GM19455 (cell line): ENCODE results near the gene ITIH1.

Source experiments
- ATAC-seq: cut with Tn5 transposase; IDR thresholded peaks from one replicate; pipeline ENCODE4 v1.9.1; 2021; ENCODE audit not compliant: unreplicated experiment

The ITIH1 gene

DNA sequence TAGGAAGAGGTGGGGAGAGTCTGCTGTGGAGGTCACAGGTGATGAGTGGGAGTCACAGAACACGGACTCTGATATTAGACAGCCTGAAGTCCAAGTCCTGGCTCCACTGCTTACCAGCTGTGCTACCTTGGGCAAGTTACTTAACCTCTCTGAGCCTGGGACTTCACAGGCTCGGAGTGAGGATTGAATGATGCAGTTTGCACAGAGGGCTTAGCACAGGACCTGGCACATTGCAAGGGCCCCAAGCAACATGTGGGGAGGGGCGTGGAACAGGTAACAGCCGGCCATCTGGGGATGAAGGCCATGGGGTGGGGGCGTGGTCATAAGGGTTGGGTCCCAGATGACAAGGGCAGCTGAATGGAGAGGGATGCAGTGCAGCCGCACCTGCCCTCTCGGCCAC, 12.9 kb downstream of the ITIH1 start:
- no peak for ATAC-seq

DNA sequence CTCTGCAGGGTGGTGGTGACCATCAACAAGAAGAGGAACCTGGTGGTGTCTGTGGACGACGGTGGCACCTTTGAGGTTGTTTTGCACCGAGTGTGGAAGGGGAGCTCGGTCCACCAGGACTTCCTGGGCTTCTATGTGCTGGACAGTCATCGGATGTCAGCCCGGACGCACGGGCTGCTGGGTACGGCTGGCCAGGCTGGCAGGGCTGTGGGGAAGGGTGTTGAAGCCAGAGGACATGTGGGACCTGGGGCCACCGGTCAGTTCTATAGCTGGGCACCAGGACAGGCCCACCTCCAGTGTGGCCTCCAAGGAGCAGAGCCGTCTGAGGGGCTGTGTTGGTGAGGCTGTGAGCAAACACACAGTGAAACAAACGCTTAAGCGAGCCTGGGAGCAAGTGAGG, 13.3 kb downstream of the ITIH1 start:
- ATAC-seq: no peak

DNA sequence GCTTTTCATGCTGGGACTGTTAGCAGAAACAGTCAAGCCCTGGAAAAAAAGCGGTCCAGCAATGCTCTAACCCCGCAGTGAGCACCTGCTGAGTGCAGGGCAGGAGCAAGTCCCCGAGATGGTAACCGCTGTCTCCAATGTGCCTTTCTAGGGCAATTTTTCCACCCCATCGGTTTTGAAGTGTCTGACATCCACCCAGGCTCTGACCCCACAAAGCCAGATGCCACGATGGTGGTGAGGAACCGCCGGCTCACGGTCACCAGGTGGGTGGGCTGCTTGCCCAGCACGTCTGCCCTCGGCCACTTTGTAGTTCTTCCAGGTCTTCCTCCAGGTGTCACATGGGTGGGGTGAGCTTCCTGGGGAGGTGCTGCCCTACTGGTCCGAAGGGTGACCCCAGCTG, 14.0 kb downstream of the ITIH1 start:
- no peak for ATAC-seq

DNA sequence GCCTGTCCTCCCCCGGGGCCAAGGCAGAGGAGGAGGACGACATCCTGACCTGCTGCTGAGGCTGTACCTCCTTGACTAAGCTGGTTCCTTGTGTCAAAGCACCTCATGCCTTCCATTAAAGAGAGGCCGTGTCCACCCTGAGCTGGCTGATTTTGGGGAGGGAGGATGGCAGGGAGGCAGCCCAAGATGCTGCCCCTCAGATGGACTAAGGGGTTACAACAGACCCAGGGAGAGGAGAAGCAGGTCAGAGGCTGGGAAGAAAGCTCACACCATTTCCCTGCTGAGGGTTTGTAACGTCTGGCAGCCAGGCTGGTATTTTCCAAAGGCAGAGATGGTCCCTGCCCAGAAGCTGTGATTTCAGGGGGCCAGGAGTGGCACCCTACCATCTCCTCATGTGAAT, 14.5 kb downstream of the ITIH1 start:
- no peak for ATAC-seq

DNA sequence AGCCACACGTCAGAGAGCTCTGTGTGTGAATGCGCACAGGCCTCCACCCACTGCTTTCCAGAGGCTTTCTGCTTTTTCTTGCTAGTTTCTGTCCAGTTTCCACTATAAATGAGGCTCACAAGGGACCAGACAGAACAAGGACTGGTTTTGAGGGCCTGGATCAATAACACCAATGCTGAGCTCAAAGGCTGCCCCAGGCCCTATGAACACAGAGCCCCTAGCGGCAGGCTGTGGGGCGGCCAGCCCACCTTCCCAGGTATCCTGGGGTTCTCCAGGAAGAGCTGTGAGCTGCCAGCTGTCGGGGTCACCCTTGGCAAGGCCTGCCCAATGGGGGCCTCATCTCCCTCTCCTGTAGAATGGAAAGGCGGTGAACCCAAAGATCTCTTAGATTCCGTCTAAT, 15.0 kb downstream of the ITIH1 start:
- no peak for ATAC-seq

DNA sequence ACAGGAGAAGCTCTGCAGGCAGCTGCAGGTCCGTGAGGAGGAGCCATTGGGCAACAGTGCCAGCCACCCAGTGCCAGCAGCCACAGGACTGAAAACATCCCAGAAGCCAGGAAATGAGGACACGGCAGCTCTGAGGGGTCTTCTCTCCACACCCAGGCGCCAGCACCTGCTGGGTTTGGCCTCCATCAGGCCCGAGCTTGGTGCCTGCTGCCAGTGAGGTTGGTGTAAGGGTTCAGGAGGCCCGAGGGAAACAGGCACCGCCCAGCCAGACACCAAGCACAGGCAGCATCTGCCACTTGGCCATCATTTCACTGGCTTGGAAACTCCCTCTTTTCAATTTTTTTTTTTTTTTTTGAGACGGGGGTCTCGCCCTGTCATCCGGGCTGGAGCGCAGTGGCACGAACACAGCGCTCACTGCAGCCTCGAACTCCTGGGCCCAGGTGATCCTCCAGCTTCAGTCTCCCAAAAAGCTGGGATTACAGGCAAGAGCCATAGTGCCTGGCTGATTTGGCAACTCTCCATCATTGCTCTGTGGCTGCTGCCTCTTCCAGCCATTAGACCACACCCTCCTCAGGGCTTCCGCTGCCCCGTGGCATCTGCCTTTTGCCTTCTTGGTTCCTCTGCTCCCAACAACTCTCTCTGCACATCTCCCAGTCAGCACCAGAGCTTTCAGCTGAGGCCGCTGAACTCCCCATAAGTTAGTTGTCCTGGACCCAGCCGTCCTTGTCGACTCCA, 15.7 kb downstream of the ITIH1 start:
- ATAC-seq: no peak

DNA sequence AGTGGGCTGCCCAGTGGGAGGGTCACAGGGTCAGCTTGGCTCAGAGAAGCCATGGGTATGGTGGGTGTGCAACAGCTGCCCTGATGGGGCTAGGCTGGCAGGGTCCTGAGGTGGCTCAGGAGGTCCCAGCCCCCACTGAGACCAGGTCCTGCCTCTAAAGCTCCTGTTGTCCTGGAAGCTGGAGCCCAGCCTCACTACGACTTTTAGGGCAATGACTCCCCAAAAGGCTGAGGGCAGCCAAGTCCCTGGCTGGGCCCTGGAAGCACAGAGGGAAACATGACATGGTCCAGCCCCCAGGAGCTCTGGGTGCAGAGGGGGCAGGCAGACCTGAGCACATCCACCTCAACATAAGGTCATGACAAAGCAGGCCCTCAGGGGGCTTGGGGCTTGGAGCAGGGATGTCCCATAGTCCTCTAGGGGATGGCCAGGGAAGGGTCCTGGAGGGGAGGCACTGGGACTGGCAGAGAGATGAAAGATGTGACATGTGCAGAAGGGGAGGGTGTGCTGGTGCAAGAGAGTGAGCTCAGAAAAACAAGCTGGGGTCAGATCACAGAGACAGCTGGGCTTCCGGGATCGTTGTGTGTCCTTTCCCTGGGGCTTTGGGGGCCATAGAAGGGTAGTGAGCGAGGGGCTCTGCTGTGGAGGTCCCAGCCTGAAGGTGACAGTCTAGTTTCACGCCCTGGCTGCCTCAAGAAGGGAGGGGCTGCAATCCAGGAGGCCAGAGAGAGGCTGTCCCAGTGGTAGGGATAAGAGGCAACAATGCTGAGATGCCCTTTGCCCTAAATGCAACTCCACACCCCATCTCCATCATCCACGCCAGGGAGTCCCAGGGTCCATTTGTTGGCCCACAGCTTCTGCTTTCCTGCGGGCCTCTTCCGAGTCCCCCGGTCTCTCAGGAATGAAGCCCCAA, 16.6 kb downstream of the ITIH1 start:
- ATAC-seq: no peak

DNA sequence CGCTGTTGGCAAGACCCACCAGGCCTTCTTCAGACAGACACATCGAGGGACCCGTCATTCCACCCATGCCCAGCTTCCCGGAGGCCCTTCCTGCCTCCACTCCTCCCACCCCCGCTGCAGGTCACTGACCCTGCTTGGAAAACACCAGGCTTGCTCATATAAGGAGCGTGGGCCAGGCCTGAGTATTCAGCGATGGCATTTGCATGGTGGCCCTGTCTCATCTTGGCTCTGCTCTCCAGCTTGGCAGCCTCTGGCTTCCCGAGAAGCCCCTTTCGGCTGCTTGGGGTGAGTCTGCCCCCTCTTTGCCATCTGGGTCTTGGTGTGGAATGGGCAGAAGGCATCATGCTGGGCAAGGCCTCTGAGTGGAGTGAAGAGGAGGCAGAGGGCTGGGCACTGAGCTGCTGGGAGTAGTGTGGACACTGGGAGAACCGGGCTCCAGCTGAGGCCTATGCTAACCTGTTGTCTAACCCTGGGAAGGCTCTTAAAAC, 17.3 kb downstream of the ITIH1 start, which contains the start of gene ITIH3:
TSS of gene ITIH3 (plus strand) at position 185 of the 488 bp plus-strand sequence. CDS start at position 193, 8 bp downstream.
- ATAC-seq: no peak

DNA sequence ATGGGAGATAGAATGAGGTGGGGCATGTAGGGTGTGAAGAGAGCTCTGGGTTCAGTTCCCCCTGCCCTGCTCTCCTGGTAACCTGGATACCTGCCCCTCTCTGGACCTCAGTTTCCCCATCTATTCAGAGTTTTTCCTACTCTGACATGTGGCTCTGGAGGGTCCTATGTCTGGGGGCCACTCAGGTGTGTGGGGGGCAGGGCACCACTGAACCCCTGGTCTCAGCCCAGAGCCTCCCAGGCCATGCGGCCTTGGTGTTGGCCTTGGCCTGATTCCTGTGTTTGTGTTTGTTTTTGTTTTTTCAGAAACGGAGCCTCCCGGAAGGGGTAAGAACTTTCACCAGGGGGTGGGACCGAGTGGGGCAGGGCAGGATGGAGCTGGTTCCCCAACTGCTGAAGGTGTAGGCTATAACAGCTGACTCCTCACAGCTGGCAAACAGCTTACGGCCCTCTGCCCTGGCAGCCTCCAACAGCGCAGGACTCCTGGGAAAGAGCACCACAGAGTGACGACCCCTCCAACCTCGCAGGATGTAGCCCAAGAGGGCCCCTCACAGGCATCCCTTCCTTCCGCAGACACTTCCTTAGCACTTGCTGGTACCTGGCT, 18.0 kb downstream of the ITIH1 start:
- no peak for ATAC-seq

DNA sequence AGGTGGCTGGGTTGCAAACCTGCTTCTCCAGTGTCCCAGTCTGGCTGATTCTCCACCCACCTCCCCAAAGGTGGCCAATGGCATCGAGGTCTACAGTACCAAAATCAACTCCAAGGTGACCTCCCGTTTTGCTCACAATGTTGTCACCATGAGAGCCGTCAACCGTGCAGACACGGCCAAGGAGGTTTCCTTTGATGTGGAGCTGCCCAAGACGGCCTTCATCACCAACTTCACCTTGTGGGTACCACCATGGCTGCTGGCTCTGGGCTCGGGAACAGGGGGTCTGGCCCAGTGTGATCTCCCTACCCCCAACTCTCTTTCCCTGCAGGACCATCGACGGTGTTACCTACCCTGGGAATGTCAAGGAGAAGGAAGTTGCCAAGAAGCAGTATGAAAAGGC, 19.0 kb downstream of the ITIH1 start:
- no peak for ATAC-seq

DNA sequence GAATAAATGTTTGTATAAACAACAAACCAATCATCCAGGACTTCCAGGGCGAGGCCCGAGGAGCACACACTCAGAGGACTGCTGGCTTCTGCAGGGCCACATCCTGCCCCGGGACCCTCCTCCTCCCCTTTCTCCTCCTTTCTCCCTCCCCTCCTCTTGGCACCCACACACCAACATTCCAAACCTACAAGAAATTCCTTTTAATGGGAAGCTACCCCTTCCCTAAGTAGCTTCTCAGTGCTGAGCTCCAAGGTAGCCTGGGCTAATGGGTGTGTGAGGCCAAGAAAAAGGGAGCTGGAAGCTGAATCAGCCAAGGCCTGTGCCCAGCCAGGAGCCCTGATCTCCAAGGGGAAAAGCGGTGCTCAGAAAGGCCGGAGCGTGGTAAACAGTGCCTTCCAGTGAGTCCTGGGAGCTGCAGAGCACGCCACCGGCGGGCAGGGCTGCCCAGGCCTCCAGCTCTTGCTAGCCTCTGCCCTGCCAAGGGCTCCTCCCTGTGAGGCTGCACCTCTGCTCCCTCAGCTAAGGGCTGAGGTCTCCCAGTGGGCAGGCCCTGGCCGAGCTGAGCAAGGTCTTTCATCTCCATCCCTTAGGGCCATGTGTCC, 21.1 kb downstream of the ITIH1 start:
- no peak for ATAC-seq

DNA sequence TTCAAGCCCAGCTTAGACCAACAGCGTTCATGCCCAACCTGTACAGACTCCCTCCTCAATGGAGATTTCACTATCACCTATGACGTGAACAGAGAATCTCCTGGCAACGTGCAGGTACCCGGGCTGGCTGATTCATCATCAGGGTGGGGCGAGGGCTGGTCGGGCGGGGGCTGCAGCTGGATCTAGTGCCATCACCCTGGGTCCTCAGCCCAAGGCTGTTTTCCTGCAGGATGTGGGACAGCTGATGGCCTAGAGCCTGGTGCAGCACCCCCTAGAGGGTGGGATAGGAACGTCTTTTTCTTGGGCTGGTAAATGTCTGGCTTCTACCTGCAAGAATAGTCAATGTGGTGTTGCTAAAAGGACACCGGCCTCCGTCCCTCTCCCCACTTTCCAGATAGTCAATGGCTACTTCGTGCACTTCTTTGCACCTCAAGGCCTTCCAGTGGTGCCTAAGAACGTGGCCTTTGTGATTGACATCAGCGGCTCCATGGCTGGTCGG, 21.6 kb downstream of the ITIH1 start:
- ATAC-seq: no peak

DNA sequence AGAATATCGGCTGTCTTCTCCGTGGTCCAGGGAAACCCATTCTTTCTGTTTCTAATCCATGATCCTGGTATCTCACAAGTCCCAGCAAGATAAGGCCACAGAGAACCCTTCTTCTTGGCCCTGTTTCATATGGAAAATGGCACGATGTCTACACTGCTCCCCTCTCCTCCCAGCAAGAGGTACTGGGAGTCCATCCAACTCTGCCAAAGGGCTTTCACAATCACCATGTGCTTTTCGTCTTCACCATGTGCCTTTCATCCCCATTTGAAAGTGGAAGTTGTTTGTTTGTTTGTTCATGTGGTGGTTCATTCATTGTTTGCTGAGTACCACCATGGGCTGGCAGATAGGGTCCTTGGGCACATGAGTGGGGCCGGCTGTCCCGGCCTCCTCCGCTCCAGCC, 22.7 kb downstream of the ITIH1 start:
- ATAC-seq: no peak

DNA sequence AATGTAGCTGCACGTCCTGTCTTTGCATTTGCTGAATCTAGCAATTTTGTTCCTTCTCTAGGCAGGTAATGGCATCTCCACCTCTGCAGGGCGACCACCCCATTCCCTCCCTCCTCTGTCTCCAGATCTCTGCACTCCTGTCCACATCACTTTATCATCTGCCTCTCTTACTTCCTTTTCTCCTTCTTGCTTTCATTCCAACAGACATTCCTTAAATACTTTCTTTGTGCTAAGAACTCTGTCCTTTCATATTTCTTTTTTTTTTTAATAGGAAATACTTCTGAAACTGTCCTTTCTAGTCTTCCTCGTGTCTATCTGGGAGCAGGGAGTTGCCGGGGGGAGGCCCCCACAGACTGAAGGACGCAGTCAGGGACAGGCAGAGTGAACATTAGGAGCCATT, 24.4 kb downstream of the ITIH1 start:
- ATAC-seq: no peak

DNA sequence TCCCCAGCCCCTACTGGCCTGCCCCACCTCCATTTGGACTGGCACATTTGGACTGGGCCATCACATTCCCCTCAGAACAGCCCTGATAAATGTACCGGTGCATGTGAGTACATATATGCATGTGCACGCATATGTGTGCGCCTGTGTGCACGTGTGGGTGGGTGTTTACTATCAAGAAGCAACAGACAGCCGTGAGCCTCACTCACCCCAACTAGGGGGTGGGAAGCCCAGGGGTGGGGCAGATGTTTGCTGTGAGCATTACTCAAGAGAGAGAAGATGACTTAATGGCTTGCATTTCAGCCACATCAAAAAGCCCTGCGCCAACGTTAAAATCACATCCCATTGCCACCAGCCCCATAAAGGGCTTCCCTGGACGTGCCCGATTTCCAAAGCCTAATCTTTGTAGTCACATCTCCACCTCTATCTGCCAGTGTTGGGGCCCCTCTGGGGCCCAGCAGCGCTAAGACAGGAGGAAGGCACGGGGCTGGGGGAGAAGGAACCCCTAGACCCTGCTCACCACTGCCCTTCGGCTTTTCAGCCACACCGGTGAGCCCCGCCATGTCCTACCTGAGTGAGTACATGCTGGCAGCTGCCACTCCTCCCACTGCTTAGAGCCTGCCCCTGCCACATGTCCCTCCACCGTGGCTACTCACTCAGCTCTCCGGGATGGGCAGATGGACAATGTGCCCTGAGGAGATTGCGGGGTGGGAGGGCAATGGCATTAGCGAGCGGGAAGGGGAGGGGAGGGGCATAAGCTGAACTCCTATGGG, 28.1 kb downstream of the ITIH1 start:
- ATAC-seq: no peak

DNA sequence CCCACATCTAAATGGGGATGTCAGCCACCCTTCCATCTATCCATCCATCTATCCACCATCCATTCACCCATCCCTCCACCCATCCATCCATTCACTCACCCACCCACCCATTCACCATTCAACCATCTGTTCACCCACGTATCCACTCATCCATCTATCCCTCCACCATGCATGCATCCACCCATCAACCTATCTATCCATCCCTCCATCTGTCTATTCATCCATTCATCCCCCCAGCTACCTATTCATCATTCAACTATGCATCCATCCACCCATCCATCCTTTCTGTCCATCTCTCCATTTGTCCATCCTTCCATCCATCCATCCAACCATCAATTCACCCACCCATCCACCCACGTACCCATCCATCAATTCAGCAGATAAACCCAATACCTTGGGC, 31.8 kb downstream of the ITIH1 start:
- ATAC-seq: no peak

DNA sequence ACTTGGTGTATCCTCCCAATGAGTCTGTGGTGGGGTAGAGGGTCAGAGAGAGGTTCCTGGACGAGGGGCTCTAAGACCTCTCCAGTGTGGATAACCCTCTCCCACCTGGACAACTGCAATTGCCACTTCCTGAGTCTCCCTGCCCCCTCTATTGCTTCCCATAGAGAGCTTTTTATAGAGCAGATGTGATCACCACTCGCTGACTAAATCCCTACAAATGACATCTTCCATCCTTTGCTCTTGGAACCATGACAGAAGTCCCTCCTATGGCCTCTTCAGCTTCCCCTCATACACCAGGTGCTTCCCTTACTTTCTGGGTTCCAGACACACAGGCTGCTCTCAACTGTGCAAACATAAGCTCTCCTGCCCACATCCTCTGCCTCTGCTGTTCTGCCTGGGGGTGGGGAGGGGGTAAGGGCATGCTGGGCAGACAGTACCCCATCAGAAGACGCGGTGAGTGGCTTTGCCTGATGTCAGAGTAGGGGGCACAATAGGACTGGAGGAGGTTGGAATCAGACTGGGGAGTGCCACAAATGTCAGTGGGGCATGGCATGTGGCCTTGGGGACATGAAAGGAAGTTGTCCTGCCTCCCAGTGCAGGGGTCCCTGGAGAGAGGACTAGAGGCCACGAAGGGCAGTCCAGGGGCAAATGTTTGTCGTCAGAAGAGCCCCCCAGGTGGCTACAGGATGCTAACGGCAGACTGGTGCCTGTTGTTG, 32.4 kb downstream of the ITIH1 start:
- no peak for ATAC-seq

DNA sequence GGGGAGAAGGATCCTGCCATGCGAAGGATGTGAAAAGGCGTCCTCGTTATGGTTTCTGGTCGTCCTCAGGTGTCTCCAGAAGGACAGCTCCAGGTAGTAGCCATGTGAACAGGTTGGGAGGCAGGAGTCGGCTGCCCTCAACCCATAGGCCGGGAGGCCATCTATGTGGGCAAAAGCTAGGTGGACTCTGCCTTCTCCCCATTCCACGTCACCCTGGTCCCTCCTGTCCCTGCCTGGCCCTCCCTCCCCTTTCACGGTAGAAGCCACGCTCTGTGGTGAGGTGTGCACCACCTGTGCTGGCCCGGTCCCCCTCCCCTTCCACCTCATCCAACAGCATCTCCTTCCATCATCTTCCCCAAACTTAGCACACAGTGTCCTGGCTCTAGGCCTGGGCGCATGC, 33.5 kb downstream of the ITIH1 start:
- ATAC-seq: no peak

DNA sequence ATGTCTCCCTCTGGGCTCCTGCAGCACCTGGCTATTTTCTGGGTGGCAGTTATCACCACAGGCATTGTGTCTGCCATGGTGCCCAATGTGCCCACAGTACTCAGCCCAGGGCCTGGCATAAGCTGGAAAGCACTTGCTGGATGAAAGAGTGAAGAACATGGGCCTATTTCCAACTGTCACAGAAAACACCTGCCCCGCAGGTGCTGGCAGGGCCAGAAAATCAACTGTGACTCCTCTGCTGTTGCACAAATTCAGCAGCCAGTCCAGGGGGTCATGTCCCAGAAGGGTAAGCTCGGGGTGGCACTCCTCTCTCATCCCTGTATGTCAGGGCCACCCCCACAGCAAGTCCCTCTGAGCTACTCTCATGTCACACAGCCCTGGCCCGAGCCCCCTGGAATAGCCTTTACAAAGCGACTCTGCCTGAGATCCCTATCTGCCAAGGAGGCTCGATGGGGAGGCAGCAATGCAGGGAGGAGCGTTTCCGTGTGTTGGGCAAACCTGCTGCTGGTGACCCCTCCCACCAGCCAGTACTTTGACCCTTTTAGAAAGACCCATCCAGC, 34.1 kb downstream of the ITIH1 start:
- no peak for ATAC-seq
